GM04503 (cell line): ENCODE results near the gene CTSS.

ENCODE experiments used
- DNase-seq: peaks from one replicate; pipeline ENCODE4 v3.0.0-alpha.2; 2012; ENCODE audit warnings: low read depth

The CTSS gene

GRCh38 chr1:150696995-150697927 lies 68.3 kb downstream of the CTSS start, which contains the start of gene GOLPH3L:
Gene GOLPH3L, minus strand, starts transcription at chr1:150697154. Its CDS starts 2,316 bp downstream, at chr1:150694838.
- peak; percentile 98 for DNase-seq

GRCh38 chr1:150696590-150696989 lies 69.0 kb downstream of the CTSS start:
- no peak for DNase-seq

GRCh38 chr1:150696162-150696561 lies 69.4 kb downstream of the CTSS start:
- no peak for DNase-seq

- no peak for DNase-seq
These were observed 70.0 kb downstream of the CTSS start for GRCh38 chr1:150695561-150695960.

GRCh38 chr1:150692720-150693119 lies 72.9 kb downstream of the CTSS start:
- DNase-seq = no peak

- no peak for DNase-seq
These were observed 76.8 kb downstream of the CTSS start for GRCh38 chr1:150688763-150689162.

GRCh38 chr1:150686275-150686674 lies 79.3 kb downstream of the CTSS start:
- DNase-seq = no peak

GRCh38 chr1:150683914-150684313 lies 81.7 kb downstream of the CTSS start:
- DNase-seq = no peak
